ENCODE measurements around the gene ARVCF. TPM values are rescaled to one million over a fixed set of nuclear protein-coding genes. Genes with fewer than 3 reads are reported as not detected.

ARVCF gene, protein sequence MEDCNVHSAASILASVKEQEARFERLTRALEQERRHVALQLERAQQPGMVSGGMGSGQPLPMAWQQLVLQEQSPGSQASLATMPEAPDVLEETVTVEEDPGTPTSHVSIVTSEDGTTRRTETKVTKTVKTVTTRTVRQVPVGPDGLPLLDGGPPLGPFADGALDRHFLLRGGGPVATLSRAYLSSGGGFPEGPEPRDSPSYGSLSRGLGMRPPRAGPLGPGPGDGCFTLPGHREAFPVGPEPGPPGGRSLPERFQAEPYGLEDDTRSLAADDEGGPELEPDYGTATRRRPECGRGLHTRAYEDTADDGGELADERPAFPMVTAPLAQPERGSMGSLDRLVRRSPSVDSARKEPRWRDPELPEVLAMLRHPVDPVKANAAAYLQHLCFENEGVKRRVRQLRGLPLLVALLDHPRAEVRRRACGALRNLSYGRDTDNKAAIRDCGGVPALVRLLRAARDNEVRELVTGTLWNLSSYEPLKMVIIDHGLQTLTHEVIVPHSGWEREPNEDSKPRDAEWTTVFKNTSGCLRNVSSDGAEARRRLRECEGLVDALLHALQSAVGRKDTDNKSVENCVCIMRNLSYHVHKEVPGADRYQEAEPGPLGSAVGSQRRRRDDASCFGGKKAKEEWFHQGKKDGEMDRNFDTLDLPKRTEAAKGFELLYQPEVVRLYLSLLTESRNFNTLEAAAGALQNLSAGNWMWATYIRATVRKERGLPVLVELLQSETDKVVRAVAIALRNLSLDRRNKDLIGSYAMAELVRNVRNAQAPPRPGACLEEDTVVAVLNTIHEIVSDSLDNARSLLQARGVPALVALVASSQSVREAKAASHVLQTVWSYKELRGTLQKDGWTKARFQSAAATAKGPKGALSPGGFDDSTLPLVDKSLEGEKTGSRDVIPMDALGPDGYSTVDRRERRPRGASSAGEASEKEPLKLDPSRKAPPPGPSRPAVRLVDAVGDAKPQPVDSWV
- 52.6 TPM for total RNA-seq

DNA sequence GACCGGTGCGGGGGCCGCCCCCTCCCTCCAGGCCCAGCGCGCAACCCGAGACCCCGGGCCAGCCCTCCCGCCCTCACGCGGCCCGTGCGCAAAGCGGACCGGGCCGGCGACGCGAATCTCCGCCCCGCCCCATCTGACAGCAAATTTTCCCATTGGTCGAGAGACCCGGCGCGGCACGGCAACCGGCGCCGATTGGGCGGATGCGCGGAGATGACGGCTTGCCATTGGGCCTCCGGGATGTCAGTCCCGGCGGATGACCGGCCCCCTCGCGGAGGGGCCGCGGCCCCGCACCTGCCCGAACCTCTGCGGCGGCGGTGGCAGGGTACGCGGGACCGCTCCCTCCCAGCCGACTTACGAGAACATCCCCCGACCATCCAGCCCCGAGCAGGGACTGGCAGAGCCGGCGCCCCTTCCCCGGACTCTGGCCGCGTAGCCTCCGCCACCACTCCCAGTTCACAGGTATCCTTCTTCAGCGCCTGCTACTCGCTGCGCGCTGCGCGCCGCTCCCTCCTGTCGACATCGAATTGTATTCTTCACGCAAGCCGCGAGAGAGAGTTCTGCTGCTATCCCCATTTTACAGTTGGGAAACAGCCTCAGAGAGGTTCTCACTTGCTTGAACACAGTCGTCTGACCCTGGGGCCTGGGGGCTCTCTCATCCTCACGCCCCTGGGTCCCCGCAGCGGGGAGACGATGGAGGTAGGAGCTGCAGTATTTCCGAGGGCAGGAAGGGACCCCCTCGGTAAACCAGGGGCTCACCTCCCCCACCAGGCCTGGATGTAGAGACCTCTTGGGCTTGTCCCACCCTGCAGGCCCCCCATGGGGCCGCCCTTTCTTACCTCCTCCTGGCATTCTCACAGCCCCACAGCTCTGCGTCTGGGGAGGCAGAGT is at the start of gene ARVCF:
ARVCF (minus strand) TSS at position 90 of the 888 bp plus-strand sequence. CDS start 26,029 bp downstream, outside the sequence.
- FAIRE-seq (no peak), DNase-seq (ENCODE audit: low spot score in 2 of 2) (peak; percentile 99)

DNA sequence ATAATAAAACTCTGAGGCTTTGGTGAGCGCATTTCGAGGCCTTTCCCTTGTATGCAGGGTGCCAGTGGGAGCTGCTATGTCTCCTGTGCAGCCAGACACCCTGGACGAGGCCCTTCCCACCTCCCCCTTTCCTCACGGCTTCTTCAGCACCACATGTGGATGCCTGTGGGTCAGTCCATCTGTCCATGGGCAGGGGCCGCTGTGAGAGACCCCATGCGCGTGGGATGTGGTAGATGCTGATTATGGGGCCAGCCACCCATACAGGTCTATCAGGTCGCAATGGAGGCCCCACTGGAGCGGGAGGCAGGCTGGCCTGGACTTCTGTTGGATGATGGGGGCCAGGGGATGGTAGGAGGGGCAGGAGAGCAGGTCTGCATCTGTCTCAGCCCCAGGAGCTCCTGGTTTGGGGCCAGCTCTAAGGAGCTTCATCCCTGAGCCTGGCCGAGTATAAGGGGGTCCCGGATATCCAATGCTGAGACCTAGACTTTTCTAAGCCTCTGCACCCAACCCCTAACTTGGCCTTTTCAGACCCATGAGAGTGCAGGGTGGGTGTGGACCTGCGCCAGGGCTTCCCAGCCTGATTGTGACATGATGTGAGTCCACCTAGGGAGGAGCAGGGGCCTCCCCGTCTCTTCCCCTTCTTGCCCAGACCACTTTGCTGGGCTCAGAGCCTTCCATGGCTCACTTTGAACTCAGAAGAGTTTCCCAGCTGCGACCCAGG is 49.4 kb upstream of the ARVCF start:
- FAIRE-seq, result no peak

DNA sequence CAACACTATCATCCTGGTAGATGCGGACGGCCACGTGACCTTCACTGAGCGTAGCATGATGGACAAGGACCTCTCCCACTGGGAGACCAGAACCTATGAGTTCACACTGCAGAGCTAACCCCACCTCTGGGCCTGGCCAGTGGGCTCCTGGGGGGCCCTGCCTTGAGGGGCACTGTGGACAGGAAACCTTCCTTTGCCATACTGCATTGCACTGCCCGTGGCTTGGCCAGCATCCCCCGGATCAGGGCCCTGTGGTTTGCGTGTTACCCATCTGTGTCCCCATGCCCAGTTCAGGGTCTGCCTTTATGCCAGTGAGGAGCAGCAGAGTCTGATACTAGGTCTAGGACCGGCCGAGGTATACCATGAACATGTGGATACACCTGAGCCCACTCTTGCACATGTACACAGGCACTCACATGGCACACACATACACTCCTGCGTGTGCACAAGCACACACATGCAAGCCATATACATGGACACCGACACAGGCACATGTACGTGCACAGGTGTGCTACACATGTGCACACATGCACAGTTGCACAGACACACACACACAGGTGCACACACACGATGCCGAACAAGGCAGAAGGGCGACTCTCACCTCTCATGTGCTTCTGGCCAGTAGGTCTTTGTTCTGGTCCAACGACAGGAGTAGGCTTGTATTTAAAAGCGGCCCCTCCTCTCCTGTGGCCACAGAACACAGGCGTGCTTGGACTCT is 48.1 kb upstream of the ARVCF start:
- no peak for FAIRE-seq
- DNase-seq (ENCODE audit: low spot score in 2 of 2), result no peak

More for the DNA sequence above, 49.4 kb upstream of the ARVCF start:
- DNase-seq (ENCODE audit: low spot score in 2 of 2), result no peak

DNA sequence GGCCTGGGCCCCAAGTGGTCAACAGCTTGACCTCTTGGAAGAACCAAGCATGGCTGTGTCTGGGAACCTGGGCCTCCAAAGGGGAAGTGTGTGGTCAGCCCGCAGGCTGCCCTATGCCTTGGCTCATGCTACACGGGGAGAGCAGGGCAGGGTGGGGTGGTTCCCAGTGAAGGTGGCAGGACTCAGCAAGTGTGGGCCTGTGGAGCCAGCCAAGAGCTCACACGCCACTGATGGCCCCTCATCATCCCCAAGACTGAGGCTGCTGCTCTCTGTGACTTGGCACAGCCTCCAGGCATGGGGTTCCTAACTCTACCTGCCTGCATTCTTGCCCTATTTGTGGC is 47.5 kb upstream of the ARVCF start:
- FAIRE-seq (no peak), DNase-seq (ENCODE audit: low spot score in 2 of 2) (no peak)

DNA sequence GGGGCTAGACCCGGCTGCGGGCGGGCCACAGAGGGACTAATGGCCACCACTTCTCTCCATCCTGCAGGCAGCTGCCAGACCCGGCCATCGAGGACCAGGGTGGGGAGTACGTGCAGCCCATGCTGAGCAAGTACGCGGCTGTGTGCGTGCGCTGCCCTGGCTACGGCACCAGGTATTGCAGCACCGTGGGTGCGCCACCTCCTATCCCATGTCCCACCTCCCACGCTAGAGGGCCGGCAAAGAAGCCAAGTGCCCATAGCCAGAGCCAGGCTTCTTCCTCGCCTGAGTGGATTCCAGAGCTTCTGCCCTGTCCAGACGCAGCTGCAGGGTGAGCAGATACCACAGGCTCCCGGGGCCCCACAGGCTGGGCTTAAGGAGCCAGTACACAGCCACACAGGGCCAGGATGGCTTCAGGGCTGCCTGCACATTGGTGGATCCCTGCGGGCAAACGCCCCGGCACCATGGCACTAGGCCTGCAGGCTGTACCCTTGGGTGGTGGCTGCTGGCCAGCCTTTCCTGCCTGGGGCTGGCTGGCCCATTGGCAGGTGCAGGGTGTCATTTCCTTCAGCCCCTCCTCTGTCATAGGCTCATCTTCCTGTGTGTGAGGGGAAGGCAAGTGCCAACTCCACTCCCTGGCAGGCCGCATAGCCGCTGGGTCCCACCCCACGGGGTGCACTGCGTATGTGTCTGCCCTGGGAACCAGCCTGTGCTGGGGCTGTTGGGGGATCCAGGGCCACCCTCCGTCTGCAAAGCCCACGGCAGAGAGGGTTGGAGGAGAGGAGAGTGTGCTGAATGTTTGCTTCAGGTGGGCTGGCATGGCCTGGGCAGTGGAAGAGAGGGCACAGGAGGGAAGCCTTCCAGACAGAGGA is 46.9 kb upstream of the ARVCF start:
- no peak for DNase-seq (ENCODE audit: low spot score in 2 of 2)
- FAIRE-seq, result no peak

DNA sequence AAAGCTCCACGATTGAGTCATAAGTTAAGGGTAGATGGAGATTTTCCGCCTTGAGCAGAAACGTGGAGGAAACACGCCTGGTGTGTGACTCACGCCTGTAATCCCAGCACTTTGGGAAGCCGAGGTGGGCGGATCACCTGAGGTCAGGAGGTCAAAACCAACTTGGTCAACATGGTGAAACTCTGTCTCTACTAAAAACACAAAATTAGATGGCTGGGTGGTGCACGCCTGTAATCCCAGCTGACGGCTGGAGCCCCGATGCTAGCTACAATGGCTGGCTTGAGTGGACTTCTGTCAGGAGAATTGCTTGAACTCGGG is 46.1 kb upstream of the ARVCF start:
- FAIRE-seq (no peak), DNase-seq (ENCODE audit: low spot score in 2 of 2) (no peak)

DNA sequence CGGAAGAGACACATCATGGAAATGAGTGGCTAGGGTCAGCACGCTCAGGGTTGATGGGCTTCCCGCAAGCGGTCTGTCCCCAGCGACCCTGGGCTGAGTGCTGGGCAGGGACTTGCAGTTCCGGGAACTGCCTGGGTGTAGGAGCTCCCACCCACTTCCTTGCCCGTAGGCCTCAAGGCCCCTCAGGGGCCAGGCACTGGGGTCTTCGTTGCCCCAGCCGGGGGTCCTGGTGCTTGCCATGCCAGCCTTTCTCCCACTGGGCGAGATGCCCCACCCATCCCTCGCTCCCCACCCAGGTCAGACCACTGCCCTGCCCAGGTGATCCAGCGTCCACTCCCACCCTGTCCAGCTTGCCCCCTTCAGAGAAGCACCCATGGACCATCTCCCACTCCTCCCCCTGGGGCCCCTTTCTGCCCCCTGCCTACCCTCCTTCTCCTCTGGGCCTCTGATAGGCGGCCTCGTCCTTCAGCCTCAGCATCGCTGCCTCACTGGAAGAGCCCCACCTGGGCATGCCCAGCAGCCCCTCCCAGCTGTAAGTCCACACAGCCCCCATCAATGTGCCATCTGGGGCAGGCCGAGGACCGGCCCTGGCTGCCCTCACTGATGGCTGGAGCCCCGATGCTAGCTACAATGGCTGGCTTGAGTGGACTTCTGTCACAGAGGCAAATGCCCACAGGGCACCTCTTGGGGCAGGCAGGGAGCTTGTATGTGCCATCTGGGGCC is 45.6 kb upstream of the ARVCF start:
- DNase-seq (ENCODE audit: low spot score in 2 of 2) (no peak), FAIRE-seq (no peak)

DNA sequence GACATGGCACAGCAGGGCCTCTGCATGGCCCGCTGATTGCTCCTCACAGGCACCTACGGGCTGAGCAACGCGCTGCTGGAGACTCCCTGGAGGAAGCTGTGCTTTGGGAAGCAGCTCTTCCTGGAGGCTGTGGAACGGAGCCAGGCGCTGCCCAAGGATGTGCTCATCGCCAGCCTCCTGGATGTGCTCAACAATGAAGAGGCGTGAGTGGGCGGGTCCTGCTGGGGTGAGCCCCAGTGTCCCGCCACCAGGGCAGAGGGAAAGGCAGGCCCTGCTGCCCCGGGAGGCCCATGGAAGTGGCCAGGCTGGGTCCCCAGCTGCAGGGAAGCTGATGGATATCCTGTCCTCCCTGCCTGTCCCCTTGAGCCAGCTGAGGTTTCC is 44.8 kb upstream of the ARVCF start:
- no peak for FAIRE-seq
- peak in 1 of 2 donors; percentile 60 for DNase-seq (ENCODE audit: low spot score in 2 of 2)

DNA sequence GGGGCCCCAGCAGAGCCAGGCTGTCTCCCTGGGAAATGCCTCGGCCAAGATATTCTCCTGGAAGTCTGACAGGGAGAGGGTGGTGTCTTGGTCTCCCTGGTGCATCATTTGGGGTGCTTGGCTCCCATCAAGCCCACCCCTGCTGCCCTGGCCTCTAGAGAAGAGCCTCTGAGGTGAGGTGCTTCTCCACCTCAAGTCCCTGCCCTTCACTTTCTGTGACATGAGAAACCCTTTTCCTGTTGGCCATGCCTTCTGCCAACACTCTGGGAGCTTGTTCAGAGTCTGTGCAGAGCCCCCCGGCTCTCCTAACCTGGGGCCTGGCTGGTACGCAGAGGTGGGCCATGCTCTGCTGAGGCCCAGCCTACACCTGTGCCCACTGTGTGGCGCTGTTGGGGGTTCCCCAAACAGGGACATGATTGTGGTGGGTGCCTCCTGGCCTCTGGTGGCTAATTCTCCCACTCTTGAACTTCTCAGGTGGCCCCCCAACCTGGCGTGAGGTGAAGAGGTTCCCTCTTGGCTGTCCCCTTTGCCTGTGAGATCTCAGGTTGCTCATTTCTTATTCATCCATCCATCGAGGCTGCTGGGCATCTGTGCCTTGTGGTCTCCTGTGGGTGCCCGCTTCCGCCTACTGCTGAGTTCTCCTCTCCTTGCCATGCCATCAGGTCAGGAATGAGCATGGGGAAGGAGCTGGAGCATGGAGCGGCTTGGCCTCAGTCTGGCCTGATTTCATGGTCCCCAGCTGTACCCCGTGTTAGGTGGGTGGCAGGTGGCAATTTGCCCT is 44.3 kb upstream of the ARVCF start:
- DNase-seq (ENCODE audit: low spot score in 2 of 2) (no peak), FAIRE-seq (no peak)

DNA sequence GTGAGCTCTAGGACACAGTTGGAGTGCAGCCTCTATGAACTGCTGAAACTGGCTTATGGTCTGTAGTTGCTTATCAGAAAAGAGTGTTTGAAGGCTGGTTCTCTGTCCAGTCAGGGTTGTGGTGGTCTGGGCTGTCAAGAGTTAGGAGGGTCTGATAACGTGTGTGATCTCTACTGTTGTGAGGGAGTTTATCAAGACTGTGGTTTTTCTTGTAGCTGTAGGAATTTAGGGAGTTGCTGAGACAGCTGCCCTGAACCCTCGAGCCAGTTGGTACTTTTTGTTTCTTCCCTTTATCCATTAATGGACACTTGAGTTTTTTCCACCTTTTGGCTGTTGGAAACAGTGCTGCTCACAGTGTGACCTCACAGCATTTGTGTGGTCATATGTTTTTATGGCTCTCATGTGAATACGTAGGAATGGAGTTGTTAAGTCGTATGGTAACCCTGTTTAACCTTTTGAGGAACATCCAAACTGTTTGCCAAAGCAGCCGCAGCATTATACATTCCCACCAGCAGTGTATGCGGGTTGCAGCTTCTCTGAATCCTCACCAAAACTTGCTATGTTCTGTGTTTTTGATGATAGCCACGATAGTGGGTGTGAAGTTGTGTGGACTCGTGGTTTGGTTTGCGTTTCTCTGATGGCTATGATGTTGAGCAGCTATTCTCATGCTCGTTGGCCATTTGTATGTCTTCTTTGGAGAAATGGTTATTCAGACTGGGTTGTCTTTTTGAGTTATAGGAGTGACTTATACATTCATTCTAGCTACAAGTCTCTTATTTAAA is 42.6 kb upstream of the ARVCF start:
- DNase-seq (ENCODE audit: low spot score in 2 of 2) (no peak), FAIRE-seq (no peak)

DNA sequence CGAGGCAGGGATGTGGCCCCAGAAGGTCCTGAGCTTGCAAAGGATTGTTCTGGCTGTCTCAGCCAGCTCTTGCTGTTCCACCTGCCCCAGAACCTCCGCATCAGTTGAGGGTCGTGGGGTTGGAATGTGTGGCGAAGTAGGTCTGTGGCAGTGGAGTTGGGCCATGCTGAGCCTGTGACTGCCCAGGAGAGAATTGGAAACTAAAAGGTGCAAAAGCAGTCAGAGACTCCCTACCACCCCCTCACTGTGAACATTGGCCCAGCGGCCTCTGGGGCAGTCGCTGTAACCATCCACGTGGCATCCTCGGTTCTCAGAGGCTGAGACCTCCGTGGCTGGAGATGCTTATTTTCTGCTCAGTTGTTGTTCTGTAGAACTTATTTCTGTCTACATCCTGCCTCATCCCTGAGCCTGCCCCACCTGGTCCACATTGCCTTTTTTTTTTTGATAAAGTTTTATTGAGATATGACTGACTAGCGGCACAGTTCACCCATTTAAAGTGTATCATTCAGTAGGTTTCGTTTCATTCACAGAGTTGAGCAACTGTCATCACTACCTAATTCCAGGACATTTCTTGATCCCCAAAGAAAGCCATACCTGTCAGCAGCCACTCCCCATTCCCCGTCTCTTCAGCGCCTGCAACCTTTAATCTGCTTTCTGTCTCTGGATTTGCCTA is 41.1 kb upstream of the ARVCF start:
- DNase-seq (ENCODE audit: low spot score in 2 of 2) (no peak), FAIRE-seq (no peak)

DNA sequence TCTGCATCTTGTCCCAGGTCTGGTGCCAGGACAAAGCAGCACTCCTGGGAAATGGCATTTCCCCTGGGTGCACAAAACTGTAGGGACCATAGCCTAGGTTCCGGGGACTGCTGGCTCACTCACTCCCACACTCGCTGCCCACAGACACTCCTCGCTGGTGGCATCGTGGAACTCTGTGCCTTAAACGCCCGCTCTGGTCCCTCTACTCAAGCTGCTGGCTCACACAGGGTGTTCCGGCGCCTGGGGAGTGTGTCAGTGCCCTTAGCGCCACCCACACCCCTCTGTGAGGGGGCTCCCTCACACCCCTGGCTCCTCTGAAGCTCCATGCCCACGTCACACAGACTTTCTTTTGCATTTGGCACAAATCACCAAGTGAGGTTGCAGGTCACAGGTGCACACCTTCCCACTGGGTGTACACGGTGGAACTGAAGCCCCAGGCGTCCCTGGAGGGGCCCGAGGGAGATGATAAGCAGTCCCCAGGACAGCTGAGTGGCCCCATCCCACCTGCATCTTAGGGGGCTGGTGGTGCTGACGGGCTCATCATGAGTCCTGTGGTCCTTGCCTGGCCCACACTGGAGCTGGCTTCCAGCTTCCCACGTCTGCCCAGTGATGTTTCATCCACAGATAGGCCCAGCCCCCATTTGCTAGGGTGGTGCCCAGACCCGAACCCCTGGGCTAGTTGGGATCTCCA is 40.2 kb upstream of the ARVCF start:
- FAIRE-seq, result no peak
- no peak for DNase-seq (ENCODE audit: low spot score in 2 of 2)

DNA sequence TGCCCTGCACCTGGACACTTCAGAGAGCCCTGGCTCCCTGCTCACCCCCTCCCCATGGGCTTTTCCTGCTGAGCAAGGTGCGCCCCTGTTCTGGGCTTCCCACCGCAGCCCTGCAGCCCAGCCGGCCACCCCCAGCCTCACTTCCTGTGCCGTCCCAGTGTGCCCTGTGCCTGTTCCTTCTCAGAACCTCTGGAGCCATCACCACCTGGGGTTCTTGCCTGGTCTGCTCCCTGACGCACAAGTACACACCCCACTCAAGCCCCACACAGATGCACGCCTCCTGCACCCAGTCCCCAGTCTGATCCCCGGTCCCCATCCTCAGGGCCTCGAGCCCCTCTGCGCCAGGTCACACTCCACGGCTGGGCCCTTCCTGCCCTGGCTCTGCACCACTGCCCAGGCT is 39.5 kb upstream of the ARVCF start:
- no peak for DNase-seq (ENCODE audit: low spot score in 2 of 2)
- FAIRE-seq, result no peak

DNA sequence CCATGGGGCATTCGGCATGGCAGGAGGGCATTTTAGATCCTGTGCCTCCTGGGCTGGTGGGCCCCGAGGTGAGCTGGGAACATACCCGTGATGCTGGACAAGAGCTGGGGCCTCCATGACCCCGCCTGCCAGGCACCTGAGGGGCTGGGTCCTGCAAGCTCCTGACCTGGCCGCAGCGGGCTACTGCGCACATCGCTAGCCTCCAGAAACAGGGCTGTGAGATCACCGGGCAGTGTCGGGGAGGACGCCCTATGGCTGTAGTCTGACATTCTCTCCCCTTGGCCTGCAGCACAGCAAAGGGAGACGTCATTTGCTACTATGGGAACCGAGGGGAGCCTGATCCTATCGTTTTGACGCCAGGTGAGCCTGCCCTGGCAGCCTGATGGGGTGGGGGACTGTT is 39.0 kb upstream of the ARVCF start:
- no peak for FAIRE-seq
- no peak for DNase-seq (ENCODE audit: low spot score in 2 of 2)

DNA sequence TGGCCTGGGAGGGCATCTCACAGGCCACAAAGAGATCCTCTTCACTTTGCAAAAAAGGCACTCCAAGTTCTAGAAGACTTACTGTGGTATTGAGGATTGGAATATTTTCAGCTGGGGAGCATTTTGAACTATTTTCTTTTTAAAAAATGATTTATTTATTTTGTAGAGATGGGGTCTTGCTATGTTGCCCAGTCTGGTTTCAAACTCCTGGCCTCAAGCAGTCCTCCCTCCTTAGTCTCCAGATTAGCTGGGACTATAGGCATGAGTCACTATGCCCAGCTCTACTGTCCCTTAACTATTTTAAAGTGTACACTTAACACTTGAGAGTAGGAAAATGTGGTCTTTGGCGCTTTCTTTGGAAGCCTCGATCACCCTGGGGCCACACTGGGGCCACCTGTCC is 38.5 kb upstream of the ARVCF start:
- DNase-seq (ENCODE audit: low spot score in 2 of 2) (no peak), FAIRE-seq (no peak)
